ENCODE results near the gene RIN3. TPM values are rescaled to one million over a fixed set of nuclear protein-coding genes. Genes with fewer than 3 reads are reported as not detected.
"Not testable (repeated sequence)": the region's sequence is repeated elsewhere in the genome, so short reads cannot be mapped to it uniquely, and the experiment has no call there.

RIN3 gene
- polyA plus RNA-seq, 4 donors = 5.1 to 8.0 (median 6.8) TPM

DNA sequence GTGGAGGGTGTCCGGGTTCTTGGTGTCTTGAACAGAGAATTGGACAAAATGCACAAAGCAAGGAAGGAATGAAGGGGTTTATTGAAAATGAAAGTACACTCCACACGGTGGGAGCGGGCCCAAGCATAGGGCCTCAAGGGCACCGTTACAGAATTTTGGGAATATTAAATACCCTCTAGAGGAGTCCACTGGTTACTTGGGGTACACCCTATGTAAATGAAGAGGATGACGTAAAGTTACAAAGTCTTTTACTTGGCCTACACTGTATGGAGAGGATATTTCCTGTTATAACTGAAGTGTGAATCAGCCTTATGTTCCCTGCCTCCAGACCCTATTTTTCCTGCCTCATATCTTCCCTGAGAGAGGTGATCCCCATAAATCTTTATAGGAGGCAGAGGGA is 102.6 kb downstream of the RIN3 start:
- no peak for DNase-seq (ENCODE audit: low read depth in 4 of 4, low spot score in 3 of 4)

DNA sequence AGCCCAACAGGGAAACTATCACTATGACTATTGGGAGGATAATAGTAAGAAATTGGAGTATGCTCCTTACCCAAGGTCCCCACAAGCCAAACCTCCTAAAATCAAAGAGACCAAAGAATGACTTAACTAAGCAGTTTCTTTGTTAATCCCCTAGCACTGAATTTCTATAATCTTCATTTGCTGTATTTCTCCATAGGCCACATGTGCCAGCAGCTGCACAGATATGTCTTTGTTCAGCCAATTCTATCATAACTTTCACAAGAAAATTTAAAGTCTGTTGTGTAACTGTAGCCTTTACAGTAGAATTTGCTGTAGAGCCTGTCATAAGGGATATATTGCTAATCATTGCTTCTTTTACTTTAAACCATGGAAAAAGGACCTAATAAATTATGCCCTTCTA is 104.0 kb downstream of the RIN3 start:
- DNase-seq (ENCODE audit: low read depth in 4 of 4, low spot score in 3 of 4) = no peak

DNA sequence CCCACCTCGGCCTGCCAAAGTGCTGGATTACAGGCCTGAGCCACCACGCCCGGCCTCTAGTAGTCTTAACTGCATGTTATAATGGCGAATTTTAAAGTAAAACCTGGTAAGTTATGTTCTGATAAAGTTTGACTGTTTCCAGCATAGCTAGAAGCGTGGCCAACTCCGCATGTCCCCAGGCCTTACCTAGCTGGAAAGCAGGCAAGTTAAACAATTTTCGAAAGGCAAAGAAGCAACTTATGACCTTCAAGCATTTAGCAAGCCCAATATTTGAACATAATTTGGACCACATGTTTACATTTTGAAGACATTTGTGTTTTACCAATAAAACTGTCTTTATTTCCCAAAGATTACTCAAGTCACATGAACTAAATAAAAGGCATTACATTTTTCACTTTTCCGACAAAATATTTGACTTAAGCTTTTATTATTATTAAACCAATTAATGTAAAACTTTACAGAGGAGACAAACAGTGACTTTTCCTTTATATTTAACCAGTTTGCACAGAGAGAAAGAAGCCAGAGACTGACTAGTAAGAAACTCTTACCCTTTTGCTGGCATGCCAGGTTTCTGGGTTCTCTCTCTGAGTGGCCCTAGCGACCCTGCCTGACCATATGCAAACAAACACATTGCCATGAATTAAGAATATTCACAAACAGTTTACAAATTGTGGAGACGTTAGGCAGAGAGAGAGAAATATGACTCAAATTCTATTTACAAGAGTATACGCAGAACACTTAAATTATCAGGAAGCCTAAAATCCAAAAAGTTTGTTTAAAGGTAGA is 106.3 kb downstream of the RIN3 start:
- no peak for DNase-seq (ENCODE audit: low read depth in 4 of 4, low spot score in 3 of 4)

DNA sequence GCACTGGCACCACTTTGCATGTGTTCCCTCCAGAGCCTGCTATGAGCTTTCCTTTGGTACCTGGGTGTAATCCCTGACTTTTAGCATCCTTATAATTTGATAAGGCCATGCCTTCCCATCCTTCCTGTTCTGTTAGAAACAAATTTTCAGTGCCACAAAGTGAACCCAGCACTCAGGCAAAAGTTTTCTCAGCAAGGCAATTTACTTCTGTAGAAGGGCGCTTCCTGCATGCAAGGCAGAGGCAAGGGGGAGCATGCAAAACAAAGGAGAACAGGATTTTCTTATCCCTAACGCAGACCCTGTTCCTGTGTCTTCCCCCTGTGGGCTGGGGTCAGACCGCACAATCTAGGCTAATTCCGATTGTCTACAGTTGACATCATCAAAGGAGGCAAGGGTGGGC is 108.7 kb downstream of the RIN3 start:
- DNase-seq (ENCODE audit: low read depth in 4 of 4, low spot score in 3 of 4) = no peak

DNA sequence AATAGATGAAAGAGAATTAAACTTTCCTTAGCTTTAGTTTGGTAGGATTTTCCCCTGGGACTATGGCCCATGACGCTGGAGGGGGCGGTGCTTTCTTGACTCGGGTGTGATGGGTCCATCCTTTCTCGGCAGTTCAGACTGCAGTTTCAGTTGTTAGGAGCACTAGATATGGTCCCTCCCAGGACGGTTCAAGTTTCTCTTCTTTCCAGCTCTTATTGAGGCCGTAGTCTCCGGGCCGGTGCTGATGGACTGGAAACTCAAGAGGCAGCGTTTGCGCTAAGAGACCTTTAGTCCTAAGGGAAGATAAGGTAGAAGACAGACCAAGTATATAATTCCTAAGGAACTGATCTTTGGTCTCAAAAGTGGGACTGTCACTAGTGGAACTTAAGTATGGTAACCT is 111.2 kb downstream of the RIN3 start:
- DNase-seq (ENCODE audit: low read depth in 4 of 4, low spot score in 3 of 4) = no peak

DNA sequence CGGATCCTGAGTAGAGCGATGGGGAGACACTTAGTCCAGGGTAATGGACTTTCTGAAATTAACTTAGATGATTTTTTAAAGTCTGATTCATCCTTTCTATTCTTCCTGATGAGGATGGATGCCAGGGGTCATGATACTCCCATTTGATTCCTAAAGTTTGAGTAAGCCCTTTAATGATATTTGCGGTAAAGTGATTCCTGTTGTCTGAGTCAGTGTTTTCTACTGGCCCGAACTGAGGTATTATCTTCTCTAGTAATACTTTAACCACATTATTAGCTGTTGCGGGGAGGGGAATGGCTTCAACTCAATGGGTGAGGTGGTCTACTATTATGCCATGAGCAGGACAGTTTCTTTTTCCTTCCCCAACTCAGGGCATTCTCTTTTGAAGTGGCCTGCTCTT is 111.6 kb downstream of the RIN3 start:
- DNase-seq (ENCODE audit: low read depth in 4 of 4, low spot score in 3 of 4) = no peak

DNA sequence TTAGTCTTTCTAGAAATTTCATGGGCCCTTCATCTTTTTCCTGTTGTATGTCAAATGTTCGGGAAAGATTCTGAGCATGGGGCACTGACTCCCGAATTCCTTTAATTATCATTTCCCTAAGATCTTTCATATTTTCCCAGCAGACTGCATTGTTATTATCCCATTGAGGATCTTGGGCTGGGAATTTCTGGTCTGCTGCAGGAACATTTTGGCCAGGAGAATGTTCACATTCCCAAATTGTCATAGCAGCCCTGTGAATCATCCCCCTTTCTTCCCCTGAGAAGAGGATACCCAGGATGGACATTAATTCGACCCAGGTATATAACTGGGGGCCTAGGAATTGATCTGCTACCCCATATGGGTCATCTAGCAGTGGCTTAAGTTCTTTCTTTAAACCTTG is 112.5 kb downstream of the RIN3 start:
- DNase-seq (ENCODE audit: low read depth in 4 of 4, low spot score in 3 of 4) = no peak

DNA sequence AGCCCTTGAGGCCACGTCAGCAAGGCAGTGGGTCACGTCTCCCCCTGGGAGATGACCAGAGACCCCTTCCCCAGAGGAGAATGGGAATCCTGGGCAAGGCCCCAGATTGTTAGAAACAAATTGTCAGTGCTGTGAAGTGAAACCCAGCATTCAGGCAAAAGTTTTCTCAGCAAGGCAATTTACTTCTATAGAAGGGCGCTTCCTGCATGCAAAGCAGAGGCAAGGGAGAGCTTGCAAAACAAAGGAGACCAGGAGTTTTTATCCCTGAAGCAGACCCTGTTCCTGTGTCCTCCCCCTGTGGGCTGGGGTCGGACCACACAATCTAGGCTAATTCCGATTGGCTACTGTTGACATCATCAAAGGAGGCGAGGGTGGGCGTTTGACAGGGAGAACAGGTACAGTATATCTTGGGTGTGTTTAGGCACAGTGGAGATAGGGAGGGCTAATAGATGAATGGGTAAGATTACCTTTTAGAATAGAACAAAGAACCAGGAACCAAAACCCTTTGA is 114.2 kb downstream of the RIN3 start:
- no peak for DNase-seq (ENCODE audit: low read depth in 4 of 4, low spot score in 3 of 4)

DNA sequence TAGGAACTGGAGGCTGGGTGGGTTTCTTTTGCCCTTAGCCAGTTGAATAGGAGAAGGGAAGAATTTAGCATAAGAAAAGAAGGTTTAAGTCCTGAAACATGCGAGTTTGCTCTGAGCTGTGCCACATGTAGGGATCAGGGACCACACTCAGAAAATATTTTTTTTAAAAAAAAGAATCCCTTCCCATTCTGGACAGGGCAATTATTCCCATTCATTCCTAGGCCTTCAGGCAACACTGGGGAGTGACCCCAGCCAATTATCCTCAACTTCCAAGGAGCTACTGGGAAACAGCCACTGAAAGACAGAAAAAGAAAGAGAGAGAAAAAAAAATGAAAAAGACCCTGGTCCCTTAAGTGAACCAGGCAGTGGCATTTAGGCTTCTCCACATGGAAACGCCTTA is 115.1 kb downstream of the RIN3 start:
- DNase-seq (ENCODE audit: low read depth in 4 of 4, low spot score in 3 of 4) = no peak

DNA sequence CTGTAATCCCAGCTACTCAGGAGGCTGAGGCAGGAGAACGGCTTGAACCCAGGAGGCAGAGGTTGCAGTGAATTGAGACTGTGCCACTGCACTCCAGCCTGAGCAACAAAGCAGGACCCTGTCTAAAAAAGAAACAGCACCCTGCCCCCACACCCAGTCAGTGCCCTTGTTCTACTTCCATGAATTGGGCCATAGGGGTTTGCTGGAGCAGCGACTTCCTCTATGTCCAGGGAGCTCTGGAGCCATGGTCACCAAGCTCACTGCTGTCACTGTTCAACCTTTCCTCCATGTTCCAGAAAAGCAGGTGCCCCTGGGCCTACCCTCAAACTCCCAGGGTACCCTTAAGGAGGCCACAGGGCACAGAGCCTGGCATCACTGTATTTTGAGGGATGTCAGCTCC is 116.8 kb downstream of the RIN3 start:
- no peak for DNase-seq (ENCODE audit: low read depth in 4 of 4, low spot score in 3 of 4)

DNA sequence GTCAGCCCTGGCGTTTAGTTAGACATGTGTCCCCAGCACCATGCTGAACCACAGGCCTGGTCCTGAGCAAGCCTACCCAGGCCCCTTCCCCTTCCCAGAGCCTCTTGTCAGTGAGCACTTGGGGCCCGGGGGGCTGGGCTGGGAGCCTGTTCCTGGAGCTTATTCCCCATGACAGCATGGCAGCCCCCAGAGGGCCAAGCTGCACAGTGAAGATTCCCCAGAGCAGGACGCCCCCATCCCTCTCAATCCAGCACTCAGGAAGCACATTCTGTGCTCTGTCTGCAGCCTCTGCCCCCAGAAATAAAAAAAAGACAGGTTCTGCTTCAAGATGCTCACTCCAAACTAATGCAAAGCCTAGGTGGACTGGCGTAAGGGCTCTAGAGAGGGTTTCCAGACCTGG is 117.5 kb downstream of the RIN3 start:
- DNase-seq (ENCODE audit: low read depth in 4 of 4, low spot score in 3 of 4) = no peak

DNA sequence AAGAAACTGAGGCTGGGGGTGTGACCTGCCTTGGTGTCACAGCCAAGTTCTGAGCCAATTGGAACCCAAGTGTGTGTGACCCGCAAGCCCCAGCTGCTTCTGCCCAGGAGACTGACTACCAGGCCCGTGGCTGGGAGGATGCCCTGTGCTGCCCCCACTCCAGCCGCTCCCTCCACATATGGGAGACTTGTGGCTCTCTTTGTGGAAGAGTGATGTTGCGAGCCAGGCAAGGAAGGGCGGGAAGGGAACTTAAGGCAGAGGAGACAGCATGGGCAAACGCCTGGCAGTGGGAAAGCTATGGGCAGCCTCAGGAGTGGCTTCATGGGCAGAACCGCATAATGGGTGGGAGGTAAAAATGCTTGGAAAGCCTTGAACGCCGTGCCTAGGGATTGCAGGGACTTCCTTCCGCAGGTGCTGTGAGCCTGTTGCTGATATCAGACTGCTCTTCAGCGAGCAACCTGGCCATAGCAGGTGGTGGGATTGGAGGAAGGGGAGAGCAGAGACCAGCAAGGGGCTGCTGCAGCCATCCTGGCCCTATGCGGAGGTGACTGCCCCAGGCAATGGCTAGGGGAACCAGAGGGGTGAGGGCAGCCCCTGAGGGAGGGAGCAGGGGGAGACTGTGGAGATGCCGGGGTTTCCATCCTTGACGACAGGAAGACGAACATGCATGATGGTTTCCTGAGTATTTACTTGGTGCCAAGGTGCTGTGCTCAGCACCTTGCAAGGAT is 119.1 kb downstream of the RIN3 start:
- no peak for DNase-seq (ENCODE audit: low read depth in 4 of 4, low spot score in 3 of 4)

DNA sequence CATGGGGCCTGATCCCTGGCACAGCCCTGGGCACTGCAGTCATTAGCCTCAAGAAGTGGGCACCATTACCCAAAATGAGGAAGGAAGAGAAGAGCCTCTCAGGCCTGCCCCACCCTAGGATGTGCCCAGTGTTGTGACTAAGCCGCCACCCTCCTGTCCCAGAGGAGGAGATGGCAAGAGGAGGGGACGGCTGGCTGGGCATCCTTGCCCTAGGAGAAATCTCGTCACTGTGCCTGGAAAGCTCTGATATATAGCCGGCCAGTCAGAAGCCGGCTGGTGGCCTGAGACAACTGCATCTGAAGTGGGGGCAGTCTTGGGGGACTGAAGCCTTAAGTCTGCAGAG is 119.7 kb downstream of the RIN3 start:
- DNase-seq (ENCODE audit: low read depth in 4 of 4, low spot score in 3 of 4) = no peak

DNA sequence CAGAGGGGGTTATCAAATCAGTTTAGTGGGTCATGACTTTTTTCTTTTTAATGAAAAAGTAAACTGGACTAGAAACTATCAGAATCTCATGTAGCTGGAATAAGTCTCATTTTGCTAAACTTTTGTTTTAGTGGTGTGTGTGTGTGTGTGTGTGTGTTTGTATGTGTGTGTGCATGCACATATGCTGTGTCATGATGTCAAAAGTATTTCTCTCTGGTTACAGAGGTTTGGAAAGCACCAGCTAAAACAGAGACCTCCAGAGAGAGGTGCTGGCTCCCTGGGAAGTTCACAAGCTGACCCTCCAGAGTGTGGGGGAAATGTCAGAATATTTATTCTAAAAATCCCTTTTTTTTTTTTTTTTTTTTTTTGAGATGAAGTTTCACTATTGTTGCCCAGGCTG is 120.1 kb downstream of the RIN3 start:
- DNase-seq (ENCODE audit: low read depth in 4 of 4, low spot score in 3 of 4) = no peak

DNA sequence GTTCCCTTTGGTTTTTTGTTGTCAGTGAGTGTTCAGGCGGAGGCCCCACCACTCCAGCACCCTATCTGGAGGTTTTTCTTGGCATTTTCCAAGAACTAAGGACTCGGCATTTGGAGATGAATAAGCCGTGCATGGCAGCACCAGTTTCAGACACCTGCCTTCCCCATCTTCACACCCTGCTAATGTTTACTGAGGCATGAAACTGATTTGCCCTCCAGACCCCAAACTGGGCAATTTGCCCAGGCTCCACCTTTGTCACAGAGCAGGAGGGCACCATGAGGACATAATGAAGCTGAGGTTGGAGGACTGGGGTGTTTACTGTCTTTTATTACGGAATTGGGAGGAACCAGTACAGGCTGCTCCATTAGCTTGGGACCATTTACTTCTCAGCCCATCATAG is 121.5 kb downstream of the RIN3 start:
- DNase-seq (ENCODE audit: low read depth in 4 of 4, low spot score in 3 of 4) = no peak

DNA sequence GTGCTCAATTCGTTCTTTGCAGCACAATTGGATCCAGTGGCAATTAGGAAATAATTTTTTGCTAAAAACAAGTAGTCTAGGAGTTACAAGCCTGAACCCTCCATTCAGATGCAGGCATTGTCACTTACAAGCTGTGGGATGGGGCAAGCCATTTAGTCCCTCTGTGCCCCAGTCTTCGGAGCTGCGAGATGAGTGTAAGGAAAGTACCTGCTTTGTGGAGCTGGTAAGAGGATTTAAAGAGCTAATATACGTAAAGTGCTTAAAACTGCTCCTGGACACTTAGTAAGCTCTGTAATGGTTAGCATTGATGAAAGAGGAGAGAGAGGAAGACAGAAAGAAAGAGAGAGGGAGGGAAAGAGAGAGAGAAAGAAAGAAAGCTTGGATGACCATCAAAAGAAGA is 122.3 kb downstream of the RIN3 start:
- no peak for DNase-seq (ENCODE audit: low read depth in 4 of 4, low spot score in 3 of 4)

DNA sequence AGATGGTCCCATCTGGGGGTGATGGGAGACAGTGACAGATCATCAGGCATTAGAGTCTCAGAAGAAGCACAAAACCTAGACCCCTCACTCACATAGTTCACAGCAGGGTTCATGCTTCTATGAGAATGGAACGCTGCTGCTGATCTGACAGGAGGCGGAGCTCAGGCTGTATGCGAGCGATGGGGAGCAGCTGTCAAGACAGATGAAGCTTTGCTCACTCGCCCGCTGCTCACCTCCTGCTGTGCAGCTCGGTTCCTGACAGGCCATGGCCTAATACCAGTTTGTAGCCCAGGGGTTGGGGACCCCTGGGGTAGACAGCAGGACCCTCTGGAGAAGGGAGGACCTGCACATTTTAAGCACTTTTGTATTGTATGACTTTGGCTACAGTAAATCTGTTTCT is 123.6 kb downstream of the RIN3 start:
- peak in 2 of 4 donors; percentile 8 to 17 for DNase-seq (ENCODE audit: low read depth in 4 of 4, low spot score in 3 of 4)

DNA sequence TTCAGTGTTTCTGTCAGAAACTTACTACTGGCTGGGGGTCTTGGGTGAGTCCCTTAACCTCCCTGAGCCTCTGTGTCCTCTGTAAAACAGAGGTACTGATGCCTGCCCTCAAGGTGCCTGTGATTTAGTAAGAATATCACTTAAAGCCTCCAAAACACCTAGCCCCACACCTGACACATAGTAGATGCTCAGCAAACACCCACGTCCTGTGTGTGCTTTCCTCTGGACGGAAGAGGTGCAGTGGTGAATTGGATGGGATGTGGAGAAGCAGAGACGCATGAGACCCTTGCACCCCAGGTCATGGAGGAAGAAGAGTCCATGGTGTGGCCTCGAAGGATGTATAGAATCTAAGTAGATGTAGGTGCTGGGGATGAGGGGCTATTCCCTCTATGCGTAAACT is 124.3 kb downstream of the RIN3 start:
- DNase-seq (ENCODE audit: low read depth in 4 of 4, low spot score in 3 of 4) = no peak

DNA sequence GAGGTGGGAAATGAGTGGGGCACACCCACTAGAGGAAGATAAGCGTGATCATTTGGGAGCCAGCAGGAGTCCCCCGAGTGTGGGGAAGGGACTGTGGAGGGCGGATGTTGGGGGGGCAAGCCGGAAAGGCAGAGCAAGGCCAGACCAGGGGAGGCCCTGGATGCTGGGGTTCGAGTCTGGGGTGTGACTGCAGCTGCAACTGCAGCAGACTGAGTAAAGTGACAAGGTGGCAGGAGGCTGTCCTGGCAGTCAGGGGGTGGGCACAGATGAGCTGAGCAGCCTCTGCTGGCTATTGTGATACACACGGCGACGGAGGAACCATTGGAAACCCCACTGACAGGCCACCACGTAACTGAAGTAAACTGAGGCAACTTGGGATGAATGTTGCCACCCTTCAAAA is 124.7 kb downstream of the RIN3 start:
- DNase-seq (ENCODE audit: low read depth in 4 of 4, low spot score in 3 of 4) = no peak

DNA sequence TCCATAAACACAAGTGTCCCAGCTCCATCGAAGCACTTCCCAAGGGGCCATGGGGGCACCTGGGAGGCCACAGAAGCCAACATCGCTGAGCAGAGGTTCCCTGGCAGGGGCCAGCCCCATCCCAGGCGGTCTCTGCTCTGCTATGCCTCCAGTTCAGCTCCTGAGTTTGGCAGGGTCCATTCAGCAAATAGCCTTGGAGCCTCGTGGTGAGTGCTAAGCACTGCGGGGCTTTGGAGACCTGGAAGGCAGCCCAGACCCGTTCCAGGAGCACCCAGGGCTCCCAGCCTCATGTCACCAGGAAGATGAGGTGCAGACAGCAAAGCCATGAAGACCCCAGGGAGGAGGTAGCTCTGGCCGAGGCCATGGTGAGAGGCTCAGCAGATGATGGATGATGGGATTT is 125.3 kb downstream of the RIN3 start:
- no peak for DNase-seq (ENCODE audit: low read depth in 4 of 4, low spot score in 3 of 4)

DNA sequence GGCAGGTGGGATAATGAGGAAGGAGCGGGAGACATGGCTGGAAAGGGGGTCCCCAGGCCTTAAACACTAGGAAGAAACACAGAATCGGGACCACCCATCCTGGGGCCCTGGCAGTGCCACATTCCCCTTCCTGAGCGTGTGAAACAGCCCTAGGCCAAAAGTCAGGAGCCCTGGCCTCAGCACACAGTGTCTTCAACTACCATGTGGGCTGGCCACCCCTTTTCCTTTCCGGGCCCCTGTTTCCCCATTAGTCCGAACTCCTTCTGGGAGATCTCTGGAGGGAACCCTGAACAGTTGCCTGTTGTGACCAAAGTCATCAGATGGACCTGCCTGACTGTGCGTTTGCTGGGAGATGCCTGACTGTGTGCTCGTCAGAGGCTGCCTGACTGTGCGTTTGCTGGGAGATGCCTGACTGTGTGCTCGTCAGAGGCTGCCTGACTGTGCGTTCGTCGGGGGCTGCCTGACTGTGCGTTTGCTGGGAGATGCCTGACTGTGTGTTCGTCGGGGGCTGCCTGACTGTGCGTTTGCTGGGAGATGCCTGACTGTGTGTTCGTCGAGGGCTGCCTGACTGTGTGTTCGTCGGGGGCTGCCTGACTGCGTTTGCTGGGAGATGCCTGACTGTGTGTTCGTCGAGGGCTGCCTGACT is 126.0 kb downstream of the RIN3 start:
- not testable (repeated sequence) for DNase-seq (ENCODE audit: low read depth in 4 of 4, low spot score in 3 of 4)

DNA sequence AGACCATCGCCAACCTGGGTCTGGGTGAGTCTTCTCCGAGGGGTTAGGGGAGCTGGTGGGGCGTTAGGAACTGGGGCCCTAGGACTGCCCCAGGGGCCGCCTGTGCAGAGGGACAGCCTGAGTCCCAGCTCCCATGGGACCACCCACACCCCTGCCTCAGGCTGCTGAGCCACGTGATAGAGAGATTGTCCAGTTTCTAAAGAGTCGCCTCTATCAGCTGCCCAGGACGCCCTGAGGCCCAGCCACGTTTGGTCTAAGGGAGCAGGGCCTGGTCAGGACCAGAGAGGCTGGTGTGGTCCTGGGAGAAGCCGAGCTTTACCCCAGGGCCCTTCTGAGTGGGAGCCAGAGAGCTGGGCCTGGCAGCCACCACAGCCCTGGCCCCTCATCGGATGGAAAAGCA is 127.7 kb downstream of the RIN3 start:
- no peak for DNase-seq (ENCODE audit: low read depth in 4 of 4, low spot score in 3 of 4)

All from left renal pelvis (tissue), 4 donors.